HG02938 (cell line): ENCODE data around the gene AGPAT1.
"Not testable (repeated sequence)": the region's sequence is repeated elsewhere in the genome, so short reads cannot be mapped to it uniquely, and the experiment has no call there.

Source experiments
- ATAC-seq: cut with Tn5 transposase; IDR thresholded peaks from one replicate; pipeline ENCODE4 v1.9.1; 2021; ENCODE audit warnings: mild to moderate bottlenecking, moderate library complexity; ENCODE audit not compliant: unreplicated experiment

Gene AGPAT1

GRCh38 chr6:32200711-32201475 lies 25.0 kb upstream of the AGPAT1 start:
- ATAC-seq: no peak

- ATAC-seq: no peak
Measured at GRCh38 chr6:32198866-32199265, 23.0 kb upstream of the AGPAT1 start.

- no peak for ATAC-seq
Measured at GRCh38 chr6:32198345-32198696, 22.4 kb upstream of the AGPAT1 start.

- no peak for ATAC-seq
Measured at GRCh38 chr6:32196682-32197616, 21.1 kb upstream of the AGPAT1 start.

- ATAC-seq: peak; percentile 70
Measured at GRCh38 chr6:32195902-32196681, 20.2 kb upstream of the AGPAT1 start.

- peak; percentile 66 for ATAC-seq
Measured at GRCh38 chr6:32195652-32195901, 19.7 kb upstream of the AGPAT1 start.

- no peak for ATAC-seq
Measured at GRCh38 chr6:32194825-32195651, 19.2 kb upstream of the AGPAT1 start.

- ATAC-seq: no peak
Measured at GRCh38 chr6:32194388-32194787, 18.5 kb upstream of the AGPAT1 start.

- not testable (repeated sequence) for ATAC-seq
Measured at GRCh38 chr6:32193096-32193495, 17.2 kb upstream of the AGPAT1 start.

GRCh38 chr6:32192608-32193039 lies 16.7 kb upstream of the AGPAT1 start, which contains the start of gene GPSM3:
Gene GPSM3, minus strand, starts transcription at chr6:32192643. Its CDS starts 130 bp downstream, at chr6:32192513.
- no peak for ATAC-seq

GRCh38 chr6:32191696-32192607 lies 16.1 kb upstream of the AGPAT1 start:
- no peak for ATAC-seq

GRCh38 chr6:32190911-32191677 lies 15.2 kb upstream of the AGPAT1 start:
- no peak for ATAC-seq

GRCh38 chr6:32190054-32190851 lies 14.4 kb upstream of the AGPAT1 start, which contains the start of gene PBX2:
Gene PBX2, minus strand, starts transcription at chr6:32190202. Its CDS starts 287 bp downstream, at chr6:32189915.
- peak; percentile 60 for ATAC-seq

- no peak for ATAC-seq
Measured at GRCh38 chr6:32189742-32190053, 13.8 kb upstream of the AGPAT1 start.

- ATAC-seq: no peak
Measured at GRCh38 chr6:32189069-32189741, 13.3 kb upstream of the AGPAT1 start.

- no peak for ATAC-seq
Measured at GRCh38 chr6:32188381-32189068, 12.6 kb upstream of the AGPAT1 start.
